ENCODE measurements around the gene DDTL.
"Not testable (repeated sequence)": the region's sequence is repeated elsewhere in the genome, so short reads cannot be mapped to it uniquely, and the experiment has no call there.

The DDTL gene

DNA sequence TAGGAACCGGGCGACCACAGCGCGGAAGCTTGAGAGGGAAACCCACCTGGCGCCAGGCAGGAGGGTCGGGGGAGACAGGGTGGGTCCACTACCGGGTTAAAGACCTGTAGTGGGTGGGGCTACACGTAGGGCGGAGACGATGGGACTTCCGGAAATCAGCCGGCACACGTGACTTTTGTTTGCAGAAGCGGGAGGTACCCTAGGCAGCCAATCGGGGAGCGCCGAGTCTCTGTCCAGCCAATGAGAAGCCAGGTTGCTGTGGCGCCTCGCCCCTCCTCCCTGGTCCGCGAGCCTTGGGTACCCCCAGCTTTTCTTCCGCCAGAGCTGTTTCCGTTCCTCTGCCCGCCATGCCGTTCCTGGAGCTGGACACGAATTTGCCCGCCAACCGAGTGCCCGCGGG lies at the start of gene DDTL:
TSS of gene DDTL (plus strand) at position 321 of the 400 bp plus-strand sequence. CDS start at position 348, 27 bp downstream.
- DNase-seq (ENCODE audit: extremely low read depth, low read depth); H3K4me3 ChIP-seq (replicated peaks; ENCODE audit: low read depth, low read length): not testable (repeated sequence)

DNA sequence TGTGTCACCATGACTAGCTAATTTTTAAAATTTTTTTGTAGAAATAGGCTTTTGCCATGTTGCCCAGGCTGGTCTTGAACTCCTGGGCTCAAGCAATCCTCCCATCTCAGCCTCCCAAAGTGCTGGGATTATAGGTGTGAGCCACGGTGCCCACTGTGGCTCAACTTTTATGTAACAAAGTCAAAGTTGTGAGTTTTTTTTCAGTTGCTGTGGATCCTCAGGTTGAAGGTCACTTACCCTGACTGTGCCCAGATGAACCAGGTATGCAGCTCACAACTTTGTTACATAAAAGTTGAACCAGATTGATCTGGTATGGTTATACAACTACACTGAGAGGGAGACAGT lies 46.4 kb upstream of the DDTL start:
- H3K4me3 ChIP-seq (replicated peaks; ENCODE audit: low read depth, low read length); DNase-seq (ENCODE audit: extremely low read depth, low read depth): not testable (repeated sequence)

DNA sequence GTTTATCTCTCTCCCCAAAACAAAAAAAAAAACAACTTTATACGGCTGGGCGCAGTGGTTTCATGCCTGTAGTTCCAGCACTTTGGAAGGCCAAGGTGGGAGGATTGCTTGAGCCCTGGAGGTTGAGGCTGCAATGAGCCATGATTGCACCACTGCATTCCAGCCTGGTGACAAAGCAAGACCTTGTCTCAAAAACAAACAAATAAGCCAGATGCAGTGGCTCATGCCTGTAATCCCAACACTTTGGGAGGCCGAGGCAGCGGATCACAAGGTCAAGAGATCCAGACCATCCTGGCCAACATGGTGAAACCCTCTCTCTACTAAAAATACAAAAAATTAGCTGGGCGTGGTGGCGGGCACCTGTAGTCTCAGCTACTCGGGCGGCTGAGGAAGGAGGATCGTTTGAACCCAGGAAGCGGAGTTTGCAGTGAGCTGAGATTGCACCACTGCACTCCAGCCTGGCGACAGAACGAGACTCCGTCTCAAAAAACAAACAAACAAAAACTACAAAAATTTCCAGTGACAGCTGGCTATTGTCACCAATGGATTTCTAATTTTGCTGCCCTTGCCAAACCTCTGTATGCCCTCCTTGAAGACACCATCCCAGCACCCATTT lies 45.0 kb upstream of the DDTL start:
- not testable (repeated sequence) for DNase-seq (ENCODE audit: extremely low read depth, low read depth)

DNA sequence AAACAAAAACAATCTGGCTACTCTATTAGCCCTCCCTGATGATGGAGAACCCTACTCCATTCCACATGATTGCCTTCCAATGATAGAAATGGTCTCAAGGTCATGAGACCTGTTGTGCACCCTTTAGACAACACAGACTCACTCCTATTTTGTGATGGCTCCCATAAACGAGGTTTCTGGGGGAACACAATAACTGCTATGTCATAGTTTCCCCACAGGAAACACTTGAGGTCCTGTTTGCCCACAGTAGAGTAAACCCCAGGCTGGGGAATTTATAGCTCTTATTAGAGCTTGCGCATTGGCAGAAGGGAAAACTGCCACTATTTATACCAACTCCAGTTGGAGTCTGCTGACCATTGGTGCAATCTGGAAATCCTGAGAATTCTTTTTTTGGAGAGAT lies 43.8 kb upstream of the DDTL start:
- no peak for DNase-seq (ENCODE audit: extremely low read depth, low read depth)
- H3K4me3 ChIP-seq (replicated peaks; ENCODE audit: low read depth, low read length), result no peak overlapping the region
- TF ChIP-seq, protein P1, sequence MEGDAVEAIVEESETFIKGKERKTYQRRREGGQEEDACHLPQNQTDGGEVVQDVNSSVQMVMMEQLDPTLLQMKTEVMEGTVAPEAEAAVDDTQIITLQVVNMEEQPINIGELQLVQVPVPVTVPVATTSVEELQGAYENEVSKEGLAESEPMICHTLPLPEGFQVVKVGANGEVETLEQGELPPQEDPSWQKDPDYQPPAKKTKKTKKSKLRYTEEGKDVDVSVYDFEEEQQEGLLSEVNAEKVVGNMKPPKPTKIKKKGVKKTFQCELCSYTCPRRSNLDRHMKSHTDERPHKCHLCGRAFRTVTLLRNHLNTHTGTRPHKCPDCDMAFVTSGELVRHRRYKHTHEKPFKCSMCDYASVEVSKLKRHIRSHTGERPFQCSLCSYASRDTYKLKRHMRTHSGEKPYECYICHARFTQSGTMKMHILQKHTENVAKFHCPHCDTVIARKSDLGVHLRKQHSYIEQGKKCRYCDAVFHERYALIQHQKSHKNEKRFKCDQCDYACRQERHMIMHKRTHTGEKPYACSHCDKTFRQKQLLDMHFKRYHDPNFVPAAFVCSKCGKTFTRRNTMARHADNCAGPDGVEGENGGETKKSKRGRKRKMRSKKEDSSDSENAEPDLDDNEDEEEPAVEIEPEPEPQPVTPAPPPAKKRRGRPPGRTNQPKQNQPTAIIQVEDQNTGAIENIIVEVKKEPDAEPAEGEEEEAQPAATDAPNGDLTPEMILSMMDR (IDR thresholded peaks at IDR 0.05; ENCODE audit: low read depth, low read length, missing control alignments), result no peak

More for the DNA sequence above, 45.0 kb upstream of the DDTL start:
- H3K4me3 ChIP-seq (replicated peaks; ENCODE audit: low read depth, low read length), result not testable (repeated sequence)

DNA sequence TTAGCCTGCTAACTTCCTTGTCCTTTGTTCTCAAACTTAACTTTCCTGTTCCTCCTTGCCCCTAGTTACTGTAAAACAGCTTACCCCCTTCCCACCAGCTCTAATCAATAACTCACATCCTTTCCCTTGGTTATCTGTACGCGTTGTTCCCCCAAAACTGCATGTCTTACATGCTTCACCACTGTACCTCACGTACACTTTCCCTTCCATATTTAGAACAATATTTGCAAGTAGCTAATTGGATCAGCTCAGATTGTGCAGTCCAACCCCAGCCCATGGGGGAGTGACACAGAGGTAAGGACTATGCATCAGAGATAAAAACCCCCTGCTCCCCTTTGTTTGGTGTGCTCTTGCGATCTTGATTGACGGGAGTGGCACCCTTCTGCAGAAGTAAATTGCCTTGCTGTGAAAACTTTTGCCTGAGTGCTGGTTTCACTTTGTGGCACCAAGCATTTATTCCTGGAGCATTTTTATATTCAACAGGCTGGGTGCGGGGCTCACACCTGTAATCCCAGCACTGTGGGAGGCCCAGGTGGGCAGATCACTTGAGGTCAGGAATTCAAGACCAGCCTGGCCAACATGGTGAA lies 41.6 kb upstream of the DDTL start:
- TF ChIP-seq, protein P1 (IDR thresholded peaks at IDR 0.05; ENCODE audit: low read depth, low read length, missing control alignments), result no peak
- H3K4me3 ChIP-seq (replicated peaks; ENCODE audit: low read depth, low read length), result no peak overlapping the region
- DNase-seq (ENCODE audit: extremely low read depth, low read depth), result no peak

DNA sequence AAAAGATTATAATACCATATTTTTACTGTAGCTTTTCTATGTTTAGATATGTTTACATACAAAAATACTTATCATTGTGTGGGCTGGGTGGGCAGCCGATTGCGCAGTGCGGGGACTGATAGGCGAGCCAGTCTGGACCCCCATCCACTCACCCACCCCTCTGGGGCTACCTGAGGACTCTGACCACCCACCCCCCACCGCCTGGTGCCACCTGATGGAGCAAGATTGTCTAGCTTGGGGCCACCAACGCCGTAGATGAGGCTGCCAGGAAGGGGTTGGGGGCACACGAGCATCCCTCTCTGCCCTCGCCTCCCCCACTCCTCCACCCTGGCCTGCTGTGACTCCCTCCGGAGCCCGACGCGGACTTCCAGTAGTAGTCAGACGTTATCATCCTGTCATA lies 40.1 kb upstream of the DDTL start:
- TF ChIP-seq, protein P1 (IDR thresholded peaks at IDR 0.05; ENCODE audit: low read depth, low read length, missing control alignments), result no peak
- DNase-seq (ENCODE audit: extremely low read depth, low read depth), result no peak
- H3K4me3 ChIP-seq (replicated peaks; ENCODE audit: low read depth, low read length), result no peak overlapping the region

DNA sequence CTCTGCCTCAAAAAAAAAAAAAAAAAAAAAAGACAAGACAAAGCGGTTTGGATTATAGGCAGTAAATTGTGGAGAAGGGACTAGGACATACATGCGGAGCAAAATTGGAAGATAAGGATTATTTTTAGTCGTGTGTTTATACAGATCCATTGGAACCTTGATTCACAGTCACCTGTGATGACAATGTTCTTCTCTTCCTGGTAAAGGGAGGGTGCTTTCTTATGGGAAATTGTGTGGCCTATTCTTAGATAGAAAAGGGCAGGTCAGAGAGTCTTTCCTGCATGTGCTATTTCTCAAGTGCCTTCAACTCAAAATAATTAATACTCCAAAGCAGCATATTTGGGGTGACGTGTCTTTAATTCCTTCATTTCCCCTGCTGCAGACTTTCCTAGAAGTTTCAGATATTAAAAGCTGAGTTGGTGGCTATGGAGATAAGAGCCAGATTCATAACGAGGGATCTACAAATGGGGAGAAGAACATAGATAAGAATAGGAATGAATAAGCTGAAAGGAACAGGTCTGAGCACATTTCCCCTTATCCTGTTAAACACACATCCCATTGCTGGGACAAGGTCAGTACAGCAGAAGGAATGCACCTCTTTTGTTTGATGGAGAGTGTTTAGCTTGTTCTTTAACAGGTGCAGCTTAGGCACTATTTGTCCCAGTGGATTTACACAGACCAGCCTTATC lies 28.2 kb upstream of the DDTL start:
- TF ChIP-seq, protein P1 (IDR thresholded peaks at IDR 0.05; ENCODE audit: low read depth, low read length, missing control alignments), result no peak
- no peak for DNase-seq (ENCODE audit: extremely low read depth, low read depth)
- H3K4me3 ChIP-seq (replicated peaks; ENCODE audit: low read depth, low read length), result no peak overlapping the region

DNA sequence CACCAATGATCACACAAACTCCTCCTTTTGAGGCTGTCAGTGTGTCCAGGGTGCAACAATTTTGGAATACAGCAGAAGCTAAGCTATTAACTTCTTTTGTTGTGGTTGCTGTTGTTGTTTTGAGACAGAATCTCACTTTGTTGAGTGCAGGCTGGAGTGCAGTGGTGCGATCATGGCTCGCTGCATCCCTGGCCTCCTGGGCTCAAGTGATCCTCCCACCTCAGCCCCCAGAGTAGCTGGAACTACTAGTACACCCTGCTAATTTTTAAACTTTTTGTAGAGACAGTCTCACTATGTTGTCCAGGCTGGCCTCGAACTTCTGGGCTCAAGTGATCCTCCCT lies 27.7 kb upstream of the DDTL start:
- DNase-seq (ENCODE audit: extremely low read depth, low read depth), result no peak
- TF ChIP-seq, protein P1 (IDR thresholded peaks at IDR 0.05; ENCODE audit: low read depth, low read length, missing control alignments), result no peak
- no peak overlapping the region for H3K4me3 ChIP-seq (replicated peaks; ENCODE audit: low read depth, low read length)

DNA sequence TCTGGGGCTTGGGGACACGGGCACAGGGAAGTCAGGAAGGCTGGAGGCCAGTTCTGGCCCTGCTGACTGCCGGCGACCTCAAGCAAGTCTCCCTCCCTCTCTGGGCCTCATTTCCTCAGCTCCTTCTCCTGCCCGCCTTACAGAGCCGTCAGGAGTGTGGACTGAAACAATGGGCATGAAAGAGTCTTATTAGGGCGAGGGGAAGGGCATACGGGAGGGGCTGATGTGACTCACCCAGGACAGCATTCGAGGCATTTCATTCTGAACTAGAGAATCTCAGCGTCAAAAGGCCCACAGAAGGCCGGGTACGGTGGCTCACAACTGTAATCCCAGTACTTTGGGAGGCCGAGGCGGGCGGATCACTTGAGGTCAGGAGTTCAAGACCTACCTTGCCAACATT lies 26.5 kb upstream of the DDTL start:
- DNase-seq (ENCODE audit: extremely low read depth, low read depth); H3K4me3 ChIP-seq (replicated peaks; ENCODE audit: low read depth, low read length): not testable (repeated sequence)

DNA sequence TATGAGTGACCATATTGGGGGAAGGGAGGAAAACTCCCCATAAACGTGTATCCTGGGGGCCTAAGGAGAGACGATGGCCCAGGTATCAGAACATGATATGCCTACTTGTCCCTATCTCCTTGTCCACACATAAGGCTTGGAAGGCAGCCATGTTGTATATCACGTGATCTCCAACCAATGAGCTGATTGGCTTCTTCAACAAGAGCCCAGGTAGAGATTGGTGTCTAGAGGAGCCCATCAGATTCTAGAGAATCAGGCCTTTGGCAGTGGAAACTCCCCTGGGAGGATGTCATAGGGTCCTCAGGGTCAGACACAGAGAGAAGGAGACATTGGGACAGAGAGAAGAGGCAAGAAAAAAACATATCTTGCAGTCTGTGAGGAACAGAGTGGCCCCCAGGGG lies 19.3 kb upstream of the DDTL start:
- H3K4me3 ChIP-seq (replicated peaks; ENCODE audit: low read depth, low read length); DNase-seq (ENCODE audit: extremely low read depth, low read depth): not testable (repeated sequence)

DNA sequence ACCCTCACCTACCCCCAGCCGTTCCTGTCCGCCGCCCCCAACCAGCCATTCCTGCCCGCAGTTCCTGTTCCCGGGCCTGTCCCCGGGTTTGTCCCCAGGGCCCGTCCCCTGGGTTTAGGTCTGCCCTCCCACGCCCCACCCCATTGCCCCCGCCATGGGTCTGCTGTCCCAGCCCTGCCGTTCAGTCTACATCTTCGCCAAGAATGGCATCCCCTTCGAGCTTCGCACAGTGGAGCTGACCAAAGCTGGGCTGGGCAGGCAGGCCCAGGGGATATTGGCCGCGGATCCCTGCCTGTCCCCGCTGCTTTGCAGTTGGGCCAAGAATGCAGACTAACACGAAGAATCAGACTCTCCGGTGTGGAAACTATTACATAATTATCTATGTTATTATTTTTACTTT lies 16.9 kb upstream of the DDTL start:
- not testable (repeated sequence) for H3K4me3 ChIP-seq (replicated peaks; ENCODE audit: low read depth, low read length); DNase-seq (ENCODE audit: extremely low read depth, low read depth)

DNA sequence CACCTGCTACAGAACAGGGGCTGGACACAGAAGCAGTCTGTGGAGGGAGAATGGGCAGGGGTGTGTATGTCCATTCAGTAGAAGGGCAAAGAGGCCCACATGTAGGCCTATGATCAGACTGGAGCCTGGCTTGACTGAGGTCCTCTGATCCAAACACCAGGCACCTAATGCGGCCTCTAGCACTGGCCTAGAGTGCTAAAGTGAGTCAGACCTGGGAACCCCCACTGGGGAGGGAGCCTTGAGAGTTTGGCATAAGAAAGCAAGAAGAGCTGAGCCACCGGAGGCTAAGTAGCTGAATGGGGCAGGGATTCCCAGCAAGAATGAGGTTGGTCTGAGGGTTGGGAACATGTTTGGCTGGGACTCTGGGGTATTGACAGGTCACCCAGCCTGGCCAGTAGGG lies 15.3 kb upstream of the DDTL start:
- not testable (repeated sequence) for DNase-seq (ENCODE audit: extremely low read depth, low read depth); H3K4me3 ChIP-seq (replicated peaks; ENCODE audit: low read depth, low read length)

Data from HFF-Myc (cell line).